ENCODE measurements around the gene SPTBN5.

DNA sequence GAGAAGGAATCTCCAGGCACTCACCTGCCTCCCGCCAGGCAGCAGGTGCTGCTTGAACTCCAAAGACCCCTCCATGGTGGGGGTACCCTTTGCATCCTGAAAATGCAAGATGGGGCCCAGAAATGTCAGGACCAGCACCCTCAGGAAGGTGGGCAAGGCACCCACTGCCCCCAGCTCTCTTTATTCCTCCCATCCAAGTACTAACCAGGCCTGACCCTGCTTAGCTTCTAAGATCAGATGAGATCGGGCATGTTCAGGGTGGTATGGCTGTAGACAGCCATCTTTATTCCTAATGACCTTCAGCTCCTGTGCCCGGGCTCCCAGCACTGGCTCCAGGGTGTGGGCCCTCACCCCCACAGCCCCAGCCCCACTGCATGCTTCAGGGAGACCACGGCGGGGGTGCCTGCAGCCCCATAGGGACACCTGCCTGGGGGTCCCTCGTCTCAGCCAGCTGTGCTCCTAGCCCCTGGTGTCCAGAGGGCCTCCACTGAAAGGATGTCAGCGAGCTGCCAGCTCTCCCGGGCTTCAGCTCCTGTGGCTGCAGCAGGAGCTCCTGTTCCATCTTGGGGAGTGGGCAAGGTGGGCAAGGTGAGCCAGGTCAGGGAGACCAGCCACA lies 42.0 kb downstream of the SPTBN5 start:
- no peak for TF ChIP-seq CTCF (IDR thresholded peaks at IDR 0.05)
- TF ChIP-seq POLR2A (IDR thresholded peaks at IDR 0.05), result no peak
